Hematopoietic multipotent progenitor cell treated with erythropoietin and hydrocortisone succinate and interleukin-3 and kit ligand, for 6 days (in vitro differentiated cells): ENCODE results near the gene FBXL12.
"Not testable (repeated sequence)": the region's sequence is repeated elsewhere in the genome, so short reads cannot be mapped to it uniquely, and the experiment has no call there.

Source experiments
- DNase-seq: peaks from one replicate; pipeline ENCODE4 v3.0.0-alpha.2; 2015

FBXL12 gene

DNA sequence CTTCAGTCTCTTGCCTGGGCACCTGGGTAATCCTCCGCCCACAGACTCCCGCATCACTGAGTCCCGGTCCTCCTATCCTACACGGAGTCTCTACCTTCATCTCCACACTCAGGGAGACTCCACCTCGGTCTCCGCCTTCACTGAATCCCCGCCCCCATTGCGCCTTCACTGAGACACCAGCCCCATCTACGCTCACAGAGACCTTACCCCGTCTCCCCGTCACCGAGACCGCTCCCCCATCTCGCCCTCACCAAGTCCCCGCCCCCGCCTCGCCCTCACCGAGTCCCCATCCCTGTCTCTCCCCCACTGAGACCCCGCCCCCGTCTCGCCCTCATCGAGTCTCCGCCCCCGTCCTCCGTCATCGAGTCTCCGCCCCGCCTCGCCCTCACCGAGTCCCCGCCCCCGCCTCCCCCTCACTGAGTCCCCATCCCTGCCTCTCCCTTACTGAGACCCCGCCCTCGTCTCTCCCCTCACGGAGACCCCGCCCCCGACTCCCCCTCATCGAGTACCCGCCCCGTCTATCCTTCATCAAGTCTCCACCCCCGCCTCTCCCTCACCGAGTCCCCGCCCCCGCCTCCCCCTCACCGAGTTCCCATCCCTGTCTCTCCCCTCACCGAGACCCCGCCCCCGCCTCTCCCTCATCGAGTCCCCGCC is 27.2 kb downstream of the FBXL12 start:
- peak; percentile 99 for DNase-seq

DNA sequence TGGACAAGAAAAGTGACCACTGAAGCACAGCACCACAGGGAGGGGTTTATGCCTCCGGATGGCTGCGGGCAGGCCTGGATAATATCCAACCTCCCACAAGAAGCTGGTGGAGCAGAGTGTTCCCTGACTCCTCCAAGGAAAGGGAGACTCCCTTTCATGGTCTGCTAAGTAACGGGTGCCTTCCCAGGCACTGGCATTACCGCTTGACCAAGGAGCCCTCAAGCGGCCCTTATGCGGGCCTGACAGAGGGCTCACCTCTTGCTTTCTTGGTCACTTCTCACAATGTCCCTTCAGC is 27.9 kb downstream of the FBXL12 start:
- not testable (repeated sequence) for DNase-seq

DNA sequence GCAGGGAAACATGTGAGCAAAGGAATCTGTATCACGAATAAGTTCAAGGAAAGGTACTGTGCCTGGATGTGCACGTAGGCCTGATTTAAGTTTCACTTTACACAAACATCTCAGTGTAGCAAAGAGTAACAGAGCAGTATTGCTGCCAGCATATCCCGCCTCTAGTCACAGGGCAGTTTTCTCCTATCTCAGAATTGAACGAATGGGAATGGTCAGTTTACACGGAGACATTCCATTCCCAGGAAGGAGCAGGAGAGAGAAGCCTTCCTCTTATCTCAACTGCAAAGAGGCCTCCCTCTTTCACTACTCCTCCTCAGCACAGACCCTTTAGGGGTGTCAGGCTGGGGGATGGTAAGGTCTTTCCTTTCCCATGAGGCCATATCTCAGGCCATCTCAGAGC is 29.3 kb downstream of the FBXL12 start:
- DNase-seq: not testable (repeated sequence)

DNA sequence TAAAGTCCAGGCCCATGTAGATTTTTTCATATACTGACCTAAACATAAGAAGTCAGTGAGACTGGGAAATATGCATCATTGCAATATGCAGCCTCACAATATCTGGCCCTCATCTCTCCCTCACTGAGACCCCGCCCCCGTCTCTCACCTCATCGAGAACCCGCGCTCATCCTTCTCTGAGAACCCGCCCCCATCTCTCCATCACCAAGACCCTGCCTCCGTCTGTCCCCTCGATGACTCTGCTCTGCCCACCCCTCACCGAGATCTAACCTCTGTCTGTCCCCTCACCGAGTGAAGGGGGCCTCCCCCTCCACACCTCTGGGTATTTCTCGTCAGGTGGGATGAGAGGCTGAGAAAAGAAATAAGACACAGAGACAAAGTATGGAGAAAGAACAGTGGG is 29.8 kb downstream of the FBXL12 start:
- DNase-seq: no peak

DNA sequence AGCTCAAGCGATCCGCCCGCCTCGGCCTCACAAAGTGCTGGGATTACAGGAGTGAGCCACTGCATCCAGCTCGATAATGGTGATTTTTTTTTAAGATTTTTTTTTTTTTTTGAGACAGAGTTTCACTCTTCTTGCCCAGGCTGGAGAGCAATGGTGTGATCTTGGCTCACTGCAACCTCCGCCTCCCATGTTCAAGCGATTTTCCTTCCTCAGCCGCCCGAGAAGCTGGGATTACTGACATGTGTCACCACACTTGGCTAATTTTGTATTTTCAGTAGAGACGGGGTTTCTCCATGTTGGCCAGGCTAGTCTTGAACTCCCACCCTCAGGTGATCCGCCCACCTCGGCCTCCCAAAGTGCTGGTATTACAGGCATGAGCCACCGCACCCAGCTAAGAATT is 30.3 kb downstream of the FBXL12 start:
- not testable (repeated sequence) for DNase-seq

DNA sequence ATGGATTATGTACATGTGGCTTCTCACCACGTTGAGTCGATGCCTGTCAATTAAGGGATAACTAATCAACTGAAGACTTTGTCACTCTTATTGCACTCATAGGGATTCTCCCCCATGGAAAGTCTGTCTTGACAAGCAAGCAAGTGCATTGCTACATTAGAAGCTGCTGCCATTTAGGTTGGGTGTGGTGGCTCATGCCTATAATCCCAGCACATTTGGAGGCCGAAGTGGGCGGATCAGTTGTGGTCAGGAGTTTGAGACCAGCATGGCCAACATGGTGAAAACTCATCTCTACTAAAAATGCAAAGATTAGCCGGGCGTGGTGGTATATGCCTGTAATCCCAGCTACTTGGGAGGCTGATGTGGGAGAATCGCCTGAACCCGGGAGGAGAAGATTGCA is 32.1 kb downstream of the FBXL12 start:
- DNase-seq: no peak

DNA sequence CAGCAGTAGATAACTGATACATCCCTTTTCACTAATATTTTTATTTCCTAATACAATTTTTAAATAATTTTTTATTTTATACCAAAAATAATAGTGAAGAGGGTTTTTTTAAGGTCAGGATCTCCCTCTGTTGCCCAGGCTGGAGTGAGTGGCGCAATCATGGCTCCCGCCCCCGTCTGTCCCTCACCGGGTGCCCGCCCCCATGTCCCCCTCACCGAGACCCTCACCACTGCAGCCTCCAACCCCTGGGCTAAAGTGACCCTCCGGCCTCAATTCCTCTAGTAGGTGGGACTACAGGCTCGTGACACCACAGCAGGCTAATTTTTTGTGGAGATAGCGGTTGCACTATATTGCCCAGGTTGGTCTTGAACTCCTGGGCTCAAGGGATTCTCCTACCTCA is 32.5 kb downstream of the FBXL12 start:
- DNase-seq: no peak

DNA sequence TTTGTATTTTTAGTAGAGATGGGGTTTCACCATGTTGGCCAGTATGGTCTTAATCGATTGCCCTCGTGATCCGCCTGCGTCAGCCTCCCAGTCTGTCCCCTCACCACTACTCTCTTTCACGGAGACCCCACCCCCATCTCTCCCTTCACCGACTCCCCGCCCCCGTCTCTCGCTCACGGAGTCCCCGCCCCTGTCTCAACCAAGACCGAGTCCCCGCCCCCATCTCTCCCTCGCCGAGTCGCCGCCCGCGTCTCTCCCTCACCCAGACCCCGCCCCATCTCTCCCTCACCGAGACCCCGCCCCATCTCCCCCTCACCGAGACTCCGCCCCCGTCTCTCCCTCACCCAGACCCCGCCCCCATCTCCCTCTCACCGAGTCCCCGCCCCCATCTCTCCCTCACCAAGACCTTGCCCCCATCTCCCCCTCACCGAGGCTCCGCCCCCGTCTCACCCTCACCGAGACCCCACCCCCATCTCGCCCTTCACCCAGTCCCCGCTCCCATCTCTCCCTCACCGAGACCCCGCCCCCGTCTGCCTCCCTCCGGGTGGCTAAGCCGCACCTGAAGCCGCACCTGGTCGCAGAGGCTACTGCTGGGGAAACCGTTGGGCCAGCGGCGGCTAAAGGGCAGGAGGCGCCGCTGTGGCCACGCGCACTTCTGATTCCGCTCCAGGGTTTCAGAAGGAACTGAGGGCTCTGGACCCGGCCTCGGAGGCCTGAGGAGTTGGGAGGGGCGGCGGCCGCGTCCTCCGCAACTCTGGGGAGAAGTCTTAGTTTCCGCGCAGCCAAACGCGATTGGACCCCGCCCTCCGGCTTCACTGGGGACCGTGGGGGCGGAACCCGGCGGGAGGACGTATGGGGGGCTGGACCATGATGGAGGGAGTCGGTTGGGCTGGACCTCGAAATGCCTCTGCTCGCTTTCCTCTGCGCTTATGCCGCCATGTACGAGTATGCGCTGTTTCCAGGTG is 33.2 kb downstream of the FBXL12 start:
- peak; percentile 99 for DNase-seq

DNA sequence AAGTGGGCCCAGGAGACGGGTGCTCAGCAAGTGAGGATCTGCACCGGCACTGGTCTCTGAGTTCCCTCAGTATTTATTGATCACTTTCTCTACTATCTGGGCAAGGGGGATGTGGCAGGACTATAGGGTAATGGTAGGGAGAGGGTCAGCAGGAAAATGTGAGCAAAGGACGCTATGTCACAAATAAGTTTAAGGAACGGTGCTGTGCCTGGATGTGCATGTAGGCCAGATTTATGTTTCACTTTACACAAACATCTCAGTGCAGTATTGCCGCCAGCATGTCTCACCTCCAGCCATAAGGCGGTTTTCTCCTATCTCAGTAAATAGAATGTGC is 34.7 kb downstream of the FBXL12 start:
- DNase-seq: not testable (repeated sequence)

DNA sequence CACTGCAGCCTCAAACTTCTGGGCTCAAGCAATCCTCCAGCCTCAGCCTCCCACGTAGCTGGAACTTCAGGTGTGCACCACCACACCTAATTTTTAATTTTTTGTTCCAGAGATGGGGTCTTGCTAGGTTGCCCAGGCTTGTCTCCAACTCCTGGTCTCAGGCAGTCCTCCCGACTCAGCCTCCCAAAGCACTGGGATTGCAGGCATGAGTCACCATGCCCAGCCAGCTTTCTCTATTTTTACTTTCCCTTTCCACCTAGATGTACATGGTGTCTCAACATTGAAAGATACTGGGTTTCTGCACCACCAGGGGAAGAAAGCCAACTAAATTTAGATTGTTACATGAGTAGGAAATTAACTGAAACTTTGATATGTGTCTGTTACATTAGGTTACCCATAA is 36.5 kb downstream of the FBXL12 start:
- no peak for DNase-seq

DNA sequence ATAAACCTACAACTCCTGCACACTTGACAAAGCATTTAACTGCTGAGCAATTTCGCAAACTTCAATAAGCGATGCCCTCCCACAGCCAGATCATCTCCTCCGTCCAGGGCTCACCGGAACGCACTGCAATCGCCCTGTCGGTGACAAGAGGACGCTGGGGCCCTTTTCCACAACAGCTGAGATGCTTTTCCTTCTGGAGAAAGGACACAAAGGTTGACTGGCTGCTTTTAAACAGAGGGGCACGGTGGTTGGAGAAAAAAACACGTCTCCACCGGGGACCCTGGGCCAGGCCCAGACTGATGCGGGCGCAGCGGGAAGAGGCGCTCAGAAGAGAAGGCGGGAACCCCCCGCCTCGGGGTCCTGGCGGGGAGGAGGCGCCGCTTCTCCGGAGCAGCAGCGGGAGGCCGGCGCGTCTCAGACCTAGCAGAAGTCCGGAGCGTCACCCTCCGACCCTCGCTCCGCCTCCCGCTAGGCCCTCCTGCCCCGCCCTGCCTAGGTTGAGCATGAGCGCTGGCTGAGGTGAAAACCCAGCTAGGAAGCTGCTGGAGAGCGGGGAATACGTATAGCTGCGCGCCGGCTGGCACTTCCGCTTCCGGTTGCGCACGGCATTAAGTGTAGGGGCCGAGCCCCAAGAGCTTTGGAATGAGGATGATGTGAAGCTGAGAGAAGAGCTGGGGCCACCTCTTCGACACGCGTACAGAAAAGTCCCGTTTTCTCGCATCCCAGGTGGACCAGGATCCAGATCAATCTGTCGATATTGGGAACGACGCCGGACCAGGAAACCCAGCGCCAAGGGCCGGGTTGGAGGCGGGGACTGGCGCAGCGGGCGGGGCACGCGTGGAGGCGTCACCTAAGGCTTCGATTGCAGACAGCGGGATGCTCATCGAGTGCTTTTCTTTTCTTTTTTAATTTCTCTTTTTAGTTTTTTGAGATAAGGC is 50.4 kb downstream of the FBXL12 start, which contains the start of gene ZNF846:
TSS of gene ZNF846 (minus strand) at position 564 of the 938 bp plus-strand sequence. CDS start 3,788 bp downstream, outside the sequence.
- DNase-seq: peak; percentile 98
